Omental fat pad (tissue), 4 donors: ENCODE results near the gene ZNF138. TPM values are rescaled to one million over a fixed set of nuclear protein-coding genes. Genes with fewer than 3 reads are reported as not detected.

Source experiments
- ATAC-seq: fragments of 150-250 bp; one replicate; pipeline ENCODE4 v1.9.1; 2016; ENCODE audit warnings: mild to moderate bottlenecking, moderate library complexity; ENCODE audit not compliant: low FRiP score
- DNase-seq: peaks from one replicate; pipeline ENCODE4 v3.0.0-alpha.2; 2019; ENCODE audit warnings: low spot score
- total RNA-seq, 4 donors: library from RNA; depleted of rRNA; stranded (reverse); fragments of >200 nt; gene quantifications; one replicate each; pipeline ENCODE4 v1.1.0, GENCODE V29; 2016
- TF ChIP-seq, protein P1 (sequence below), 3 donors: fragments of 450-650 bp; IDR thresholded peaks; one replicate each; pipeline ENCODE4 v1.5.1; 2016 to 2017; ENCODE audit warnings: antibody characterized with exemption in 3 of 3, mild to moderate bottlenecking in 3 of 3, moderate library complexity in 2 of 3

Gene ZNF138
- total RNA-seq, 4 donors from 2014 or later, result 4.1 to 13.9 (median 7.8) TPM

DNA sequence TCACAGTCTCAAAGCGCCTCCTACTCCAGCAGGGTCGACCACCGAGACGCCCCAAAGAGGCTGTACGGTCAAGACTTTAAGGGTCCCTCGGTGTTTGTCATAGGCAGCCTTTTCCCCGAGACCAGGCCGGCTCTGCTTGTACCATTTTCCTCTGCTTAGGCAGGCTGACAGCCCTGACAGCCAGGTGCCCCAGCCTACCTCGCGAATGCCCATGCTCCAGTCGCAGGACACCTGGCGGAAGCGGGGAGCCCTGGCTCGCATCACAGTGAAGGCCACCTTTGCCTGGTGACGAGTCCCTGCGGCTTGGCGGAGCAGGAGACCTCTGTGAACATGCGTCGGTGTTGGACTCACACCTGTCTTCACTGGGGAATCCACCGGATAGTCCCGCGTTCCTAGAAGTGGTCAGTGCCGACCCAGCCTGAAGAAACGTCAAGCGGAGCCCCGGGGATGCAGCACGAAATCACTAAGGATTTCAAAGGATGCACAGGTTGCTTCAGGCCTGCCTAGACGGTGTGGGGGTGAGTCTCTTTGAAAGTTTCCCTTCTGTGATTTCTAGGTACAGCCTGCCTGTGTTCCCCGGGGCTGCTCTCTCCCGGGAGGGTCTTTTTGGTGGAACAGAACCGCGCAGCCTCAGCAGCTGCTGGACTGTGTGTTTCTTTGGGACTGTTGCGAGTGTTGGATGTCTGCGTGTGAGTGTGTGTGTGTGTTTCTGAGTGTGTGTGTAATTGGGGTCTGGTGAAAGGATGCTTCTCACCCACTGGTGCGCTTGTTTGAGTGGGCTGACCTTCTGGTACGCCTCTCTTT is 78.3 kb downstream of the ZNF138 start:
- no peak for ATAC-seq
- TF ChIP-seq, protein P1, sequence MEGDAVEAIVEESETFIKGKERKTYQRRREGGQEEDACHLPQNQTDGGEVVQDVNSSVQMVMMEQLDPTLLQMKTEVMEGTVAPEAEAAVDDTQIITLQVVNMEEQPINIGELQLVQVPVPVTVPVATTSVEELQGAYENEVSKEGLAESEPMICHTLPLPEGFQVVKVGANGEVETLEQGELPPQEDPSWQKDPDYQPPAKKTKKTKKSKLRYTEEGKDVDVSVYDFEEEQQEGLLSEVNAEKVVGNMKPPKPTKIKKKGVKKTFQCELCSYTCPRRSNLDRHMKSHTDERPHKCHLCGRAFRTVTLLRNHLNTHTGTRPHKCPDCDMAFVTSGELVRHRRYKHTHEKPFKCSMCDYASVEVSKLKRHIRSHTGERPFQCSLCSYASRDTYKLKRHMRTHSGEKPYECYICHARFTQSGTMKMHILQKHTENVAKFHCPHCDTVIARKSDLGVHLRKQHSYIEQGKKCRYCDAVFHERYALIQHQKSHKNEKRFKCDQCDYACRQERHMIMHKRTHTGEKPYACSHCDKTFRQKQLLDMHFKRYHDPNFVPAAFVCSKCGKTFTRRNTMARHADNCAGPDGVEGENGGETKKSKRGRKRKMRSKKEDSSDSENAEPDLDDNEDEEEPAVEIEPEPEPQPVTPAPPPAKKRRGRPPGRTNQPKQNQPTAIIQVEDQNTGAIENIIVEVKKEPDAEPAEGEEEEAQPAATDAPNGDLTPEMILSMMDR (IDR thresholded peaks at IDR 0.05), result no peak
- no peak for DNase-seq

GRCh38 chr7:64873155-64873500 is 78.9 kb downstream of the ZNF138 start:
- ATAC-seq (no peak), DNase-seq (no peak)
- TF ChIP-seq, protein P1 (IDR thresholded peaks at IDR 0.05), result no peak

DNA sequence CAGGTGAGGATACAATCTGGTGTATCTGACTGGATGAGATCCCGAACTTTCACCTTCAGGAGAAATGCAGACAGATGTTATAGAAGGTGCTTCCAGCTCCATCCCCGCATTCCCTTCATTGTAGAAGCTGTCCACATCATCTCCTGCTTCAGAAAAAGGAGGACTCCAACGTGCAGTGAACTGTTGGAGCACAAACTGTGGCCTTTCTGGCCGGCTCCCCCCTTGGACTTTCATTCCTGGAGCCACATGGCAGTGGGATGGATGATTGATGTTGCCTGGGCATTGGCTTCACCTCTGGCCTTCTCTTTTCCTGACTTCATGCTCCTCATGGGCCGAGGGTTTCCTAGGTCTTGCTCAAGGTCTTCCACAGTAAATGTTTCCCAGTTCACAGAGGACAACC is 79.3 kb downstream of the ZNF138 start:
- TF ChIP-seq, protein P1 (IDR thresholded peaks at IDR 0.05), result no peak
- no peak for DNase-seq
- no peak for ATAC-seq

- TF ChIP-seq, protein P1 (IDR thresholded peaks at IDR 0.05), result no peak
- ATAC-seq (no peak), DNase-seq (no peak)
Measured at GRCh38 chr7:64874114-64874513, 79.9 kb downstream of the ZNF138 start.

DNA sequence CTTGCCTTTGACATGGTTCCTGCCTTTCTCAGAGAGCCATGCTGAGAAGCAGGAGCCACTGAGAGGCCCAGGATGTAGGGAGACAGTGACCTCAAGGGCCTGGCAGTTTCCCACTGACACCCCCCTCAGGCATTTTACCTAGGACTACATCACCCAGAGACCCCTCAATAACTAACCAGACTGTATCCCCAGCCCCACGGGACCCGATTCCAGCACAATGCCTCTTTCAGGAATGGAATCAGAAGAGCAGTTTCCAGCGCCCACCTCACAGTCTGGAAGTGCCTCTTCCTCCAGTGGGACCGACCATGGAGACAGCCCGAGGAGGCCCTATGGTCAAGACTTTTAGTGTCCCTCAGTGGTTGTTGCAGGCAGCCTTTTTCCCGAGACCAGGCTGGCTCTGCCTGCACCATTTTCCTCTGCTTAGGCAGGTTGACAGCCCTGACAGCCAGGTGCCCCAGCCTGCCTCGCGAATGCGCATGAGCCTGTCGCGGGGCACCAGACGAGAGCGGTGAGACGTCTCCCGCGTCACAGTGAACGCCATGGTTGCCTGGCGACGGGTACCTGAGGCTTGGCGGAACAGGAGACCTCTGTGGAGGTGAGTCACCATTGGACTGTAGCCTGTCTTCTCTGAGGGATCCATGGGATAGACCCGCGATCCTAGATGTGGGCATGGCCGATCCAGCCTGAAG is 80.5 kb downstream of the ZNF138 start:
- ATAC-seq (no peak), DNase-seq (no peak)
- TF ChIP-seq, protein P1 (IDR thresholded peaks at IDR 0.05), result no peak

- TF ChIP-seq, protein P1 (IDR thresholded peaks at IDR 0.05), result no peak
- ATAC-seq, result no peak
- no peak for DNase-seq
Measured at GRCh38 chr7:64875258-64875657, 81.0 kb downstream of the ZNF138 start.
